SKM-1 (cell line): ENCODE results near the gene C17orf50.

Source experiments
- DNase-seq: peaks from one replicate; lab custom pipeline; 2025; ENCODE audit not compliant: unreplicated experiment; lab: John Stamatoyannopoulos, UW

C17orf50 gene

GRCh38 chr17:35760587-35760986 is at the start of gene C17orf50:
C17orf50 (plus strand) TSS chr17:35760887; CDS start chr17:35760942, 55 bp downstream.
- no peak for DNase-seq

GRCh38 chr17:35710950-35711349 is 49.7 kb upstream of the C17orf50 start:
- DNase-seq: no peak

- DNase-seq: no peak
These were observed 47.5 kb upstream of the C17orf50 start for GRCh38 chr17:35713069-35713728.

- no peak for DNase-seq
These were observed 45.7 kb upstream of the C17orf50 start for GRCh38 chr17:35714988-35715387.

GRCh38 chr17:35715416-35715815 is 45.3 kb upstream of the C17orf50 start:
- no peak for DNase-seq

GRCh38 chr17:35716173-35716572 is 44.5 kb upstream of the C17orf50 start:
- DNase-seq: no peak

GRCh38 chr17:35716897-35717465 is 43.7 kb upstream of the C17orf50 start:
- DNase-seq: no peak

GRCh38 chr17:35717475-35717874 is 43.2 kb upstream of the C17orf50 start:
- no peak for DNase-seq

- no peak for DNase-seq
These were observed 37.0 kb upstream of the C17orf50 start for GRCh38 chr17:35723735-35724134.

- DNase-seq: no peak
These were observed 35.6 kb upstream of the C17orf50 start for GRCh38 chr17:35725058-35725457.

- DNase-seq: no peak
These were observed 34.9 kb upstream of the C17orf50 start for GRCh38 chr17:35725802-35726126.

GRCh38 chr17:35726127-35726952 is 34.3 kb upstream of the C17orf50 start:
- DNase-seq: no peak

GRCh38 chr17:35726953-35727460 is 33.7 kb upstream of the C17orf50 start:
- no peak for DNase-seq

GRCh38 chr17:35727635-35728034 is 33.1 kb upstream of the C17orf50 start:
- no peak for DNase-seq

GRCh38 chr17:35728551-35728950 is 32.1 kb upstream of the C17orf50 start:
- DNase-seq: no peak

GRCh38 chr17:35729405-35729833 is 31.3 kb upstream of the C17orf50 start:
- DNase-seq: no peak

- DNase-seq: no peak
These were observed 30.2 kb upstream of the C17orf50 start for GRCh38 chr17:35730400-35731005.

- no peak for DNase-seq
These were observed 29.3 kb upstream of the C17orf50 start, which contains the start of gene RASL10B for GRCh38 chr17:35731239-35731916. RASL10B (plus strand) TSS chr17:35731639; CDS start chr17:35735185, 3,546 bp downstream.

- DNase-seq: no peak
These were observed 28.5 kb upstream of the C17orf50 start for GRCh38 chr17:35731917-35732805.

- DNase-seq: no peak
These were observed 27.9 kb upstream of the C17orf50 start for GRCh38 chr17:35732806-35733136.
